Calu3 (cell line): ENCODE data around the gene PCIF1. TPM values are rescaled to one million over a fixed set of nuclear protein-coding genes. Genes with fewer than 3 reads are reported as not detected.

Experiments used
- BruUV-seq: library from RNA; stranded (reverse); fragments of 400-500 nt; replicated peaks from 2 replicates; lab custom pipeline; 2021; lab: Mats Ljungman, UMichigan
- CTCF ChIA-PET: fragments of 300-600 bp; sonication (Branson Sonifier 250); formaldehyde crosslinking; loops from one replicate; lab custom pipeline; 2022; ENCODE audit warnings: antibody characterized with exemption; lab: Charles Lee
- DNase-seq: peaks from one replicate; pipeline ENCODE4 v3.0.0; 2022
- H3K27ac Mint-ChIP-seq: one replicate; pipeline ENCODE4 v1.8.0; 2022; ENCODE audit warnings: mixed read lengths; ENCODE audit not compliant: unreplicated experiment
- H3K27me3 Mint-ChIP-seq: one replicate; pipeline ENCODE4 v1.8.0; 2022; ENCODE audit warnings: mixed read lengths; ENCODE audit not compliant: unreplicated experiment
- H3K36me3 Mint-ChIP-seq: one replicate; pipeline ENCODE4 v1.8.0; 2022; ENCODE audit warnings: mild to moderate bottlenecking, moderate library complexity, mixed read lengths; ENCODE audit not compliant: insufficient read depth, unreplicated experiment
- H3K4me1 Mint-ChIP-seq: one replicate; pipeline ENCODE4 v1.8.0; 2022; ENCODE audit warnings: mild to moderate bottlenecking, low read depth, mixed read lengths; ENCODE audit not compliant: unreplicated experiment
- H3K4me3 Mint-ChIP-seq: one replicate; pipeline ENCODE4 v1.8.0; 2022; ENCODE audit warnings: mild to moderate bottlenecking, low read depth, moderate library complexity, mixed read lengths; ENCODE audit not compliant: unreplicated experiment
- H3K9me3 Mint-ChIP-seq: one replicate; pipeline ENCODE4 v1.8.0; 2022; ENCODE audit warnings: low read depth, mixed read lengths; ENCODE audit not compliant: unreplicated experiment
- CTCF ChIP-seq: fragments of 200-600 bp; IDR thresholded peaks from one replicate; pipeline ENCODE4 v1.8.0; 2022; ENCODE audit warnings: antibody characterized with exemption; ENCODE audit not compliant: unreplicated experiment
- intact Hi-C: fragments of 100-400 bp; cut with micrococcal nuclease; formaldehyde crosslinking; loops from one replicate; pipeline ENCODE4 v1.10.0; 2022; ENCODE audit not compliant: unreplicated experiment
- total RNA-seq: library from RNA; stranded (reverse); gene quantifications from 2 replicates; pipeline ENCODE4 v1.2.3, GENCODE V29; 2022

The PCIF1 gene
- total RNA-seq, 1 experiment from 2014 or later, result 39.8 TPM

- peaks cover 84% of the 10 kb centered on the region for H3K36me3 Mint-ChIP-seq
- no peak overlapping the region for H3K4me3 Mint-ChIP-seq
- no peaks in the 10 kb centered on the region for H3K27me3 Mint-ChIP-seq
- H3K27ac Mint-ChIP-seq, result no peak overlapping the region
- TF ChIP-seq CTCF, result peak; percentile 13
- no peak for DNase-seq
- H3K4me1 Mint-ChIP-seq, result no peaks in the 10 kb centered on the region
- BruUV-seq, result TSS peak; percentile 17
- CTCF ChIA-PET, result interaction anchor here (0.6 kb wide), 2 partner anchors 13 to 144 kb away, joined by 3 read pairs; no protein-coding TSS in a partner anchor
- intact Hi-C loops, result no loop called here
- H3K9me3 Mint-ChIP-seq, result no peaks in the 10 kb centered on the region
These were observed 9.9 kb downstream of the PCIF1 start for GRCh38 chr20:45944151-45944964.

- H3K9me3 Mint-ChIP-seq, result no peaks in the 10 kb centered on the region
- TF ChIP-seq CTCF, result no peak
- no TSS peak for BruUV-seq
- peaks cover 84% of the 10 kb centered on the region for H3K36me3 Mint-ChIP-seq
- no peak overlapping the region for H3K4me3 Mint-ChIP-seq
- H3K4me1 Mint-ChIP-seq, result no peaks in the 10 kb centered on the region
- DNase-seq, result no peak
- intact Hi-C loops, result no loop called here
- H3K27me3 Mint-ChIP-seq, result no peaks in the 10 kb centered on the region
- H3K27ac Mint-ChIP-seq, result no peak overlapping the region
- CTCF ChIA-PET, result interaction anchor here (0.6 kb wide), 1 partner anchor 145 kb away, joined by 3 read pairs; no protein-coding TSS in a partner anchor
These were observed 10.6 kb downstream of the PCIF1 start for GRCh38 chr20:45944965-45945677.

- CTCF ChIA-PET, result no interaction called here
- Mint-ChIP-seq H3K9me3 (no peaks in the 10 kb centered on the region), H3K27ac (no peak overlapping the region), H3K4me3 (no peak overlapping the region), H3K27me3 (no peaks in the 10 kb centered on the region), H3K36me3 (peaks cover 87% of the 10 kb centered on the region), H3K4me1 (no peaks in the 10 kb centered on the region)
- no peak for DNase-seq
- intact Hi-C loops, result no loop called here
- BruUV-seq, result no TSS peak
- TF ChIP-seq CTCF, result no peak
These were observed 11.2 kb downstream of the PCIF1 start for GRCh38 chr20:45945678-45946148.

GRCh38 chr20:45946149-45946970 is 11.9 kb downstream of the PCIF1 start:
- intact Hi-C loops, result no loop called here
- BruUV-seq, result no TSS peak
- TF ChIP-seq CTCF, result no peak
- Mint-ChIP-seq H3K4me1 (no peaks in the 10 kb centered on the region), H3K9me3 (no peaks in the 10 kb centered on the region), H3K27me3 (no peaks in the 10 kb centered on the region), H3K4me3 (no peak overlapping the region), H3K36me3 (peaks cover 94% of the 10 kb centered on the region), H3K27ac (no peak overlapping the region)
- CTCF ChIA-PET, result interaction anchor here (1.1 kb wide), 1 partner anchor 13 kb away, joined by 3 read pairs; no protein-coding TSS in a partner anchor
- no peak for DNase-seq
